H9 (cell line): Measurements from ENCODE around the gene TSPAN9. TPM values are rescaled to one million over a fixed set of nuclear protein-coding genes. Genes with fewer than 3 reads are reported as not detected.
A peak's percentile ranks its signal among the peaks of the same experiment; 100 is the strongest.

ENCODE experiments used
- DNase-seq: peaks from one replicate; pipeline ENCODE4 v3.0.0-alpha.2; 2017
- H2AFZ ChIP-seq: one replicate; pipeline ENCODE4 v1.6.1; 2013; ENCODE audit warnings: mild to moderate bottlenecking, low read length, control low read depth, moderate library complexity
- H2AK5ac ChIP-seq: 2 replicates; pipeline ENCODE4 v1.6.1; 2013; ENCODE audit warnings: low read length, control low read depth, mixed read lengths; ENCODE audit not compliant: insufficient read length
- H2BK120ac ChIP-seq: one replicate; pipeline ENCODE4 v1.6.1; 2013; ENCODE audit warnings: low read depth, mild to moderate bottlenecking, low read length, control low read depth, inconsistent platforms; ENCODE audit not compliant: poor library complexity, severe bottlenecking
- H2BK12ac ChIP-seq: 2 replicates; pipeline ENCODE4 v1.6.1; 2013; ENCODE audit warnings: low read length, control low read depth, mixed read lengths, low read depth; ENCODE audit not compliant: insufficient read length
- H2BK15ac ChIP-seq: 2 replicates; pipeline ENCODE4 v1.6.1; 2013; ENCODE audit warnings: low read depth, low read length, control low read depth
- H2BK20ac ChIP-seq: one replicate; pipeline ENCODE4 v1.6.1; 2013; ENCODE audit warnings: low read depth, mild to moderate bottlenecking, low read length, control low read depth, inconsistent platforms; ENCODE audit not compliant: poor library complexity, severe bottlenecking
- H2BK5ac ChIP-seq: 2 replicates; pipeline ENCODE4 v1.6.1; 2013; ENCODE audit warnings: low read length, control low read depth, mixed read lengths; ENCODE audit not compliant: insufficient read length
- H3K14ac ChIP-seq: 2 replicates; pipeline ENCODE4 v1.6.1; 2013; ENCODE audit warnings: low read length, control low read depth; ENCODE audit not compliant: insufficient read depth
- H3K18ac ChIP-seq: 2 replicates; pipeline ENCODE4 v1.6.1; 2013; ENCODE audit warnings: low read depth, mild to moderate bottlenecking, mixed read lengths, low read length, control low read depth; ENCODE audit not compliant: insufficient read length
- H3K23ac ChIP-seq: 2 replicates; pipeline ENCODE4 v1.6.1; 2013; ENCODE audit warnings: low read length, control low read depth, mixed read lengths, low read depth; ENCODE audit not compliant: insufficient read length
- H3K23me2 ChIP-seq: 2 replicates; pipeline ENCODE4 v1.6.1; 2013; ENCODE audit warnings: low read depth, mild to moderate bottlenecking, mixed read lengths, low read length, control low read depth; ENCODE audit not compliant: insufficient read length, poor library complexity, severe bottlenecking
- H3K27ac ChIP-seq: 2 replicates; pipeline ENCODE4 v1.5.1; 2013; ENCODE audit warnings: low read length, control low read depth, mixed read lengths, low read depth; ENCODE audit not compliant: insufficient read length
- H3K27me3 ChIP-seq: 2 replicates; pipeline ENCODE4 v1.6.1; 2013; ENCODE audit warnings: low read length, control low read depth, inconsistent platforms; ENCODE audit not compliant: insufficient read depth
- H3K4ac ChIP-seq: 2 replicates; pipeline ENCODE4 v1.6.1; 2013; ENCODE audit warnings: low read depth, mild to moderate bottlenecking, control low read depth, inconsistent platforms, low read length, moderate library complexity
- H3K4me1 ChIP-seq: 2 replicates; pipeline ENCODE4 v1.6.1; 2013; ENCODE audit warnings: low read length, control low read depth, inconsistent platforms; ENCODE audit not compliant: insufficient read depth
- H3K4me2 ChIP-seq: 2 replicates; pipeline ENCODE4 v1.6.1; 2013; ENCODE audit warnings: low read length, control low read depth, mixed read lengths; ENCODE audit not compliant: insufficient read length, insufficient read depth
- H3K56ac ChIP-seq: 2 replicates; pipeline ENCODE4 v1.6.1; 2013; ENCODE audit warnings: low read depth, mild to moderate bottlenecking, mixed read lengths, low read length, control low read depth; ENCODE audit not compliant: insufficient read length
- H3K79me1 ChIP-seq: 2 replicates; pipeline ENCODE4 v1.6.1; 2013; ENCODE audit warnings: low read depth, mild to moderate bottlenecking, moderate library complexity, low read length, control low read depth, inconsistent platforms; ENCODE audit not compliant: insufficient read depth, poor library complexity, severe bottlenecking
- H3K79me2 ChIP-seq: 2 replicates; pipeline ENCODE4 v1.6.1; 2013; ENCODE audit warnings: low read length, control low read depth, inconsistent platforms; ENCODE audit not compliant: insufficient read depth
- H3K9ac ChIP-seq: 2 replicates; pipeline ENCODE4 v1.6.1; 2013; ENCODE audit warnings: low read length, control low read depth, mixed read lengths; ENCODE audit not compliant: insufficient read length; ENCODE audit errors: extremely low read depth
- H3K9me3 ChIP-seq: one replicate; pipeline ENCODE4 v1.6.1; 2013; ENCODE audit warnings: low read depth, low read length, inconsistent platforms; ENCODE audit not compliant: control insufficient read depth
- H3T11ph ChIP-seq: one replicate; pipeline ENCODE4 v1.6.1; 2013; ENCODE audit warnings: mild to moderate bottlenecking, low read length, control low read depth, inconsistent platforms
- H4K20me1 ChIP-seq: one replicate; pipeline ENCODE4 v1.6.1; 2013; ENCODE audit not compliant: control insufficient read depth, insufficient read length, insufficient read depth
- H4K5ac ChIP-seq: 2 replicates; pipeline ENCODE4 v1.6.1; 2013; ENCODE audit warnings: low read depth, mild to moderate bottlenecking, mixed read lengths, low read length, control low read depth; ENCODE audit not compliant: insufficient read length
- H4K8ac ChIP-seq: replicated peaks from 2 replicates; pipeline ENCODE4 v1.6.1; 2013; ENCODE audit warnings: low read length, control low read depth, mixed read lengths, low read depth; ENCODE audit not compliant: insufficient read length
- H4K91ac ChIP-seq: 2 replicates; pipeline ENCODE4 v1.6.1; 2013; ENCODE audit warnings: low read depth, mild to moderate bottlenecking, moderate library complexity, mixed read lengths, low read length, control low read depth; ENCODE audit not compliant: insufficient read length
- H3K27ac Mint-ChIP-seq, 3 experiments: 2 replicates in 2 of 3; 3 replicates in 1 of 3; pipeline ENCODE4 v1.8.0; 2020 to 2021; ENCODE audit warnings: mixed read lengths in 3 of 3, mild to moderate bottlenecking in 1 of 3, moderate library complexity in 1 of 3
- H3K27me3 Mint-ChIP-seq: 2 replicates; pipeline ENCODE4 v1.8.0; 2021; ENCODE audit warnings: low read depth, mild to moderate bottlenecking, moderate library complexity, mixed read lengths
- H3K36me3 Mint-ChIP-seq, 3 experiments: 2 replicates in 2 of 3; 3 replicates in 1 of 3; pipeline ENCODE4 v1.8.0; 2020 to 2021; ENCODE audit warnings: low read depth in 3 of 3, mixed read lengths in 3 of 3; ENCODE audit not compliant: insufficient read depth in 1 of 3
- H3K4me1 Mint-ChIP-seq, 2 experiments: 2 replicates each; pipeline ENCODE4 v1.8.0; 2020; ENCODE audit warnings: mixed read lengths in 2 of 2
- H3K4me3 Mint-ChIP-seq, 2 experiments: 2 replicates in 1 of 2; 3 replicates in 1 of 2; pipeline ENCODE4 v1.8.0; 2020 to 2021; ENCODE audit warnings: mild to moderate bottlenecking in 2 of 2, mixed read lengths in 2 of 2, moderate library complexity in 1 of 2
- H3K9me3 Mint-ChIP-seq, 2 experiments: 2 replicates in 1 of 2; 3 replicates in 1 of 2; pipeline ENCODE4 v1.8.0; 2020; ENCODE audit warnings: mild to moderate bottlenecking in 2 of 2, mixed read lengths in 2 of 2, moderate library complexity in 1 of 2
- WGBS: extraction: QIAGEN DNeasy Blood & Tissue Kit; methylation state at CpG from one replicate; pipeline ENCODE4 v1.1.7; 2013; ENCODE audit warnings: missing lambda C conversion rate, low lambda C conversion rate, mixed read lengths; ENCODE audit not compliant: insufficient read length; ENCODE audit errors: extremely low coverage; 5-methylcytosine and 5-hydroxymethylcytosine counted together
- total RNA-seq: library from RNA; stranded (reverse); gene quantifications from 2 replicates; pipeline ENCODE4 v1.2.1, GENCODE V29; 2021
- TF ChIP-seq, protein P1 (sequence below): fragments of 200-600 bp; sonication (generic); conservative IDR thresholded peaks from 3 replicates; pipeline ENCODE4 v1.8.0; 2021; ENCODE audit warnings: antibody characterized with exemption, mild to moderate bottlenecking

The TSPAN9 gene
- total RNA-seq, 1 experiment from 2014 or later = 19.0 TPM

DNA sequence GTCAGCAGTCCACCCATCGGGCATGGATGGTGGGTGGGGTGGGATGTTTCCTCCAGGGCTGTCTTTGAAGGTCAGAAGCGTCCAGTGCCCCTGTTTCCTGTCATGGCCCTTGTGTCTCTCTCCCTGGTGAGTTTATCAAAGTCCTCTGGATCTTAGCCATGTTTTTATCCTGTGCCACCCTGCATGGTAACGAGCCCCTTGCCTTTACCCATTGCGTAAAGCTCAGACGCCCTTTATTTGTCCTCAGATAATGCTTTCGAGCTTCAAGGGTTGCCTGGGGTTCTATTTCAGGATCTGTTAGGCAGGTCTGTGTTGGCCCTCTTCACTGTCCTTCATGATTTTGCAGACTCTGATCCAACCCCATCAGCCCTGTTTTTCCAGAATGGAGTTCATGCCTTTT is 172.9 kb downstream of the TSPAN9 start:
- H3K4ac ChIP-seq = no peak overlapping the region
- H3K18ac ChIP-seq = no peak overlapping the region
- H4K8ac ChIP-seq = no peak overlapping the region
- no peaks in the 10 kb centered on the region for H3K9me3 ChIP-seq
- no peak overlapping the region for H2AFZ ChIP-seq
- H2BK15ac ChIP-seq = no peak overlapping the region
- no peaks in the 10 kb centered on the region for H4K20me1 ChIP-seq
- H3K27me3 Mint-ChIP-seq = no peaks in the 10 kb centered on the region; the same call in 1 of the 2 replicates
- no peak overlapping the region for H3K14ac ChIP-seq
- no peak overlapping the region for H3K4me3 Mint-ChIP-seq
- H3K36me3 Mint-ChIP-seq = peaks cover 2 to 13% (median 7%) of the 10 kb centered on the region in 3 experiments; a peak in 5 of 7 replicates
- H3K56ac ChIP-seq = no peak overlapping the region
- no peaks in the 10 kb centered on the region for H3K79me2 ChIP-seq
- WGBS = no CpG with 5 or more reads among the region's 6 CpGs
- H3K9me3 Mint-ChIP-seq = peaks cover 0 to 2% of the 10 kb centered on the region in 2 experiments; a peak in 2 of 5 replicates
- no peak for DNase-seq
- H3K23me2 ChIP-seq = no peaks in the 10 kb centered on the region
- no peak overlapping the region for H3T11ph ChIP-seq
- H3K9ac ChIP-seq = no peak overlapping the region
- no peak overlapping the region for H4K91ac ChIP-seq
- no peak overlapping the region for H2BK5ac ChIP-seq
- no peaks in the 10 kb centered on the region for H3K79me1 ChIP-seq
- H3K4me1 Mint-ChIP-seq = peaks cover 27 to 28% of the 10 kb centered on the region in 2 experiments
- peak overlapping the region in 1 of 3 experiments; percentile 61; a peak in 2 of 7 replicates for H3K27ac Mint-ChIP-seq
- no peak overlapping the region for H2AK5ac ChIP-seq
- H2BK120ac ChIP-seq = no peak overlapping the region
- H3K4me2 ChIP-seq = no peak overlapping the region
- TF ChIP-seq, protein P1, sequence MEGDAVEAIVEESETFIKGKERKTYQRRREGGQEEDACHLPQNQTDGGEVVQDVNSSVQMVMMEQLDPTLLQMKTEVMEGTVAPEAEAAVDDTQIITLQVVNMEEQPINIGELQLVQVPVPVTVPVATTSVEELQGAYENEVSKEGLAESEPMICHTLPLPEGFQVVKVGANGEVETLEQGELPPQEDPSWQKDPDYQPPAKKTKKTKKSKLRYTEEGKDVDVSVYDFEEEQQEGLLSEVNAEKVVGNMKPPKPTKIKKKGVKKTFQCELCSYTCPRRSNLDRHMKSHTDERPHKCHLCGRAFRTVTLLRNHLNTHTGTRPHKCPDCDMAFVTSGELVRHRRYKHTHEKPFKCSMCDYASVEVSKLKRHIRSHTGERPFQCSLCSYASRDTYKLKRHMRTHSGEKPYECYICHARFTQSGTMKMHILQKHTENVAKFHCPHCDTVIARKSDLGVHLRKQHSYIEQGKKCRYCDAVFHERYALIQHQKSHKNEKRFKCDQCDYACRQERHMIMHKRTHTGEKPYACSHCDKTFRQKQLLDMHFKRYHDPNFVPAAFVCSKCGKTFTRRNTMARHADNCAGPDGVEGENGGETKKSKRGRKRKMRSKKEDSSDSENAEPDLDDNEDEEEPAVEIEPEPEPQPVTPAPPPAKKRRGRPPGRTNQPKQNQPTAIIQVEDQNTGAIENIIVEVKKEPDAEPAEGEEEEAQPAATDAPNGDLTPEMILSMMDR = no peak
- no peak overlapping the region for H3K23ac ChIP-seq
- H4K5ac ChIP-seq = no peak overlapping the region
- no peak overlapping the region for H2BK12ac ChIP-seq
- H3K27ac ChIP-seq = no peak overlapping the region
- no peaks in the 10 kb centered on the region for H3K27me3 ChIP-seq
- no peaks in the 10 kb centered on the region for H3K4me1 ChIP-seq
- H2BK20ac ChIP-seq = no peak overlapping the region
